GM21390 (cell line): ENCODE measurements around the gene FGF22.
"Not testable (repeated sequence)": the region's sequence is repeated elsewhere in the genome, so short reads cannot be mapped to it uniquely, and the experiment has no call there.

Source experiments
- ATAC-seq: cut with Tn5 transposase; IDR thresholded peaks from one replicate; pipeline ENCODE4 v1.9.1; 2021; ENCODE audit not compliant: unreplicated experiment

FGF22 gene

DNA sequence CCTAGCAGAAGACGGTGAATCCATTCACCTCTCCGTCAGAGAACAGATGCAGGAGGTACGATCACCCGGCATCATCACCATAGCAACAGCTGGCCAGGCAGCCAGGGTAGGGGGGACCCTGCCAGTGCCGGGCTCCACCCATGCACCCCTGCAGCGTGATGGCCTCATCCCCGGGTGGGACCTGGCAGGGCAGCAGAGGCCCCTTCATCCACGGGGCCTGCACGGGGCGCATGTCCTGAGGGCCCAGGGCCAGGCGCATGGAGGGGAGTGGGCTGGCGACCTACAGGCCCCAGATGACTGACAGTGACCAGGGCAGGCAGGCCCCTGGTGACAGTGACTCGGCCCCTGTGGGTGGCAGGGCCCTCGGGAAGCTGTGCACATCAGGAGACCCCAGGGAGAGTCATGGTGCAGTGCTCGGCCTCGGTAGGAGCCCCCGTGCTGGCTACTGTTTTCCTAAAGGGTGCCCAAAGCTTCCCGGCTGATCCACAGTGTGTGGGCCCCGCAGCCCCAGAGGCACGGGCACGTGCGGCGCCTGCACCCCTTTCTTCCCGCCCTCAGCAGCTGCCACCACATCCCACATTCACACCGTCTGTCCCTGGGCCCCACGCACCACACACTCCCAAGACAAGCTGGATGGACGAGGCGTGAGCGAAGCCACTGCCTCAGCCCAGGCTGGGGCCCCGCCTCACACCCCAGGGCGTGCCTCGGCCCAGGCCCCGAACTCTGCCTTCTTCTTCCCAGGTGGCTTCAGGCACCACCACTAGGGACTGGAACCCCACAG lies 18.6 kb downstream of the FGF22 start:
- no peak for ATAC-seq

DNA sequence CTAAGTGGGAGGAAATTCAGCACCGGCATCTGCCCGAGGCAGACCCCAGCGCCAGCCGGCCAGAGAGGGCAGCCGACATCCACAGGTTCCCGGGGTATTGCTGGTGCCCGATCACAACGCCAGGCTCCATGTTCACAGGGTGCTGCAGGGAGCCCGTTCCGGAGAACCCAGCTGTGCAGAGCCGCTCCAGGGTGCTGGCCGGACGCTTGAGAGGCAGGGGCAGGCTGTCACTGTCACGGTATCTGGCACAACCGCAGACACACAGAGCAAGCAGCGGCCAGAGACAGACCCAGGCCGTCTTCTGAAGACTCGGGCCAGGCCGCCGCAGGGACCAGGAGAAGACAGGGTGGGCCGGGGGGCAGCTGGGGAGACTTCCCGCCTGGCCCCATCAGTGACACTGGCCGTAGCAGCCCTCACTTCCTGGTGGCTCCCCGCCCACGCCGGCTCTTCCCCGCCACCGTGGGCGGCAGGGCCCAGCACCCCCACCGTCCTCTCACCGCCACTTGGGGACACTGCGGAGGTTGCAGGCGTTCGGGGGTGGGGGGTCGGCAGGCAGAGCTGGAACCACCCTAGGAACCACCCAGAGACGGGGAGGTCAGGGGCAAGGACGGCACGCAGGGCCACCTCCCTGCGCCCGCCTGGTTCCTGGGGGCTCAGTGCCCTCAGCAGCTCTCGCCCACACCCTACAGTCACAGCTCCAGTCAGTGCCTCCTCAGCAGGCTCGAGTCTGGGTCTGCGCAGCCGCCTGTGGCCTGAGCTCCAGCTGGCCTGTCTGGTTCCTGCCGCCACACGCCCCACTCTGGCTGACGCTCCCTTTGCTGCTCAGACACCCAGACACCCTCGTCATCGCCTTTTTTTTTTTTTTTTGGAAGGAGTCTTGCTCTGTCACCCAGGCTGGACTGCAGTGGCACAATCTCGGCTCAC lies 19.5 kb downstream of the FGF22 start:
- no peak for ATAC-seq

DNA sequence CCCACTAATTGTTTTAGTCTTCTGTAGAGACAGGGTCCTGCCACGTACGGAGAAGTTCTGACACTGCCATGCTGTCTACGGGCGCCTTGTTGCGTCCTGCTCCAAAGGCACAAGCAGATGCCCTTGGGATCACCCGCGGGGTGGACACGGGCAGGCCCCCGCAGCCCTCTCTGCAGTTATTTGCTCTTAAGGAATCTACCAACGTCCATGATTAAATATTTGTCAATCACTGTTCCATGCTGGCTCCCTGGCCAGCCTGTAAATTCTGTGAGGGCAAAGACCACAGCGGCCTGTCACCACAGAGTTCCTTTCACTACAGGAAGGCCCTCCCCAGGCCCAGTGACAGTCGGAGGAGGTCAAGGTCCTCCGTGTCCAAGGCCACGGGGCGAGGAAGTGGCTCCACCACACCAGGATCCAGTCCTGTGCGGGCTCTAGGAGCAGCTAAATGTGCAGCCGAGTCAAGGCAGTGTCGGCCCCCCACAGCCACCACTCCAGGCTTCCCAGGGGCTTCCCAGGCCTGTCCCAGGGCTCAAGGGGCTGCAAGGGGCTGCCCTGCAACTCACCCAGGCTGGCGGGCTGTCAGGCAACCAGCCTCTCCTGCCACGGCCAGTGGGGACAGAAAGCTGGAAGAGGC lies 21.2 kb downstream of the FGF22 start:
- no peak for ATAC-seq

DNA sequence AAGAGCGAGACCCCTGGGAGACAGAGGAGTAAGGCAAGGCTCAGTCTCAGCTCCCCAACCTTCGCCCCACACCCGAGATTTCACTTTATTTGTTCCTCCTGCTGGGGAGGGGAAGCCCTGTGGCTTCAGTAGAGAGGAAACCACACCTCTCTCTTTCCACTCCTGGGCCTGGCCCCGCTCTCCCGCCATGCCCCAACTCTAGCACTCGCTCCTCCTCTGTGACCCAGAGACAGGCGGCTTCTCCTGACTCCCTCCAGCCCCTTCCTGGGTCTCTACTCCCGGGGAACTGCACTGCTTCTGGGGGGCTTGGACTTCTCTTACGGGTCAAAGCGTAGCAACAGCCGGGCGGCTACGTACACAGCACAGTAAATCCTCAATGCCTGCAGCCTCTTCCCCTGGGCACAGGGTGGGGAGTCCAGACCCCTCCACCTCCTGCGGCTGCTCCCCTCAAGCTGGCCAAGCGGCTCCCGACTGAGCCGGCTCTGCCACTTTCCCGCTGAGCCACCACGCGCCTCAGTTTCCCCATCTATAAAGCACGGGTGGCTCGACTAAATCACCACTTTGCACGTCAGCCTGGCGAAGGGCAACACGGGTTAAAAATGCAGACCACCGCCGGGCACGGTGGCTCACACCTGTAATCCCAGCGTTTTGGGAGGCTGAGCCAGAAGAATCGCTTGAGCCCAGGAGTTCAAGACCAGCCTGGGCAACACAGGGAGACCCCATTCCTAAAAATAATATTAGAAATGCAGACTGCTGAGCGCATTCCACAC lies 21.9 kb downstream of the FGF22 start:
- no peak for ATAC-seq

DNA sequence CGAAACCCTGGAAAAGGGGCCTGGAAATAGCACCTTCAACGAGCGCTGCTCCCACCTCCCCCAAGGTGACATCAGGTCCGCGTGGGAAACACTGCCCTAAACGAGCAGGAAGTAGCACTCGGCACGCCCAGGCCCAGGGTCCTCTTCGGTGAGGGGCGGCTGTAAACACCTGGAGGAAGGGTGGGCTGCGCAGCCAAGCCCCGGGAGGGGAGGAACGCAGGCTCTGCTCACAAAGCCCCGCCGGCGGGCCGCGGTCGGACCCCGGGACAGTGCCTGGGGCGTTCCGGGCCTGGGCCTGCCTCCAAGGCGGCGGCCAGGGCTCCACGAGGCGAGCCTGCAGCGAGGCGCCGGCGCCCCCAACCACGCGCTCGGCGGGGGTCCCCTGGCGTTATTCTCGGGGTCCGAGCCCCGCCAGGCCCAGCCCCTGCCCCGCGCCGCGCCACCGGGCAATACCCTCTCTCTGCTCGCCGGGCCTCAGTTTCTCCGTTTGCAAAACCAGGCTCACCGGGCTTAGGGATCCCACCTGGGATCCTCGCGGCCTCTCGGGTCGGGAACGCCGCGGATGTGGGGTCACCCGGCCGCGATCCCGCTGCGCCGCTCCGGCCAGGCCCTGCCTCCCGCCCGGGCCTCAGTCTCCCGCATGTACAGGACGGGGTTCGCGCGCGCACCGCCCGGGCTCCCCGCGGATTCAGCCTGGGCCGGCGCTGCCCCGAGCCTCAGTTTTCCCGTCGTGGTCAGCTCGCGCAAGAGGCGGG lies 22.7 kb downstream of the FGF22 start:
- ATAC-seq: no peak

DNA sequence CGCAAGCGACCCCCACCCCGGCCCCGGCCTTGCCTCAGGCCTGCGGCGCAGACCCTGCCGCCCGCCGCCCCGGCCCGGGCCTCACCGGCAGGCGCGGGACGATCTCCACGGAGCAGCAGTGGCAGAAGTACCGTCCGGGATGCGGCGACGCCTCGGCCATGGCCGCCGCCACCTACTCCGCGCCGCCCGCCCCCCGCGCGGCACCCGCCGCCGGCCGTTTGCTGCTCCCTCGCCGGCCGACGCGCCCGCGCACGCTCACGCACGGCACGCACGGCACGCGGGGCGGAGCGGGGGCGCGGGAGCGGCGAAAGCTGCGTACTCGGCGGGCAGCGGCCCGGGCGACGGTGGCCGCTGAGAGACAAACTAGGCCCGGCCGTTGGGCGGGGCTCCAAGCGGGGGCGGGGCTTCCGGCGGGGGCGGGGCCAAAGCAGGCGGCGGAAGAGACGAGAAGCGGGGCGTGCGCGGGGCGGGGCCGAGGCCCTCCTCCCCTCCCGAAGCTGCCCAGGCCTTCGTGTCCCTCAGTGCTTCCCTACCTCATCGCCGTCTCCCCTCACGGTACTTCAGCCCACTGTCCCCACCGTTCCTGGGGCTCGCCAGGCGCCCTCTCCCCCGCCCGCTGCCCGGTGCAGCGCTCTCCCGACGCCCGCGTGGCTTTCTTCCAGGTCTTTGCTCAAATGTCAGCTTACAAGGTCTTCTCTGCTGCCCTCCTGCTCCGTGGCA lies 23.4 kb downstream of the FGF22 start, which contains the start of gene RNF126:
RNF126 (minus strand) TSS at position 253 of the 720 bp plus-strand sequence; CDS start at position 160, 93 bp downstream.
- peak; percentile 57 for ATAC-seq

DNA sequence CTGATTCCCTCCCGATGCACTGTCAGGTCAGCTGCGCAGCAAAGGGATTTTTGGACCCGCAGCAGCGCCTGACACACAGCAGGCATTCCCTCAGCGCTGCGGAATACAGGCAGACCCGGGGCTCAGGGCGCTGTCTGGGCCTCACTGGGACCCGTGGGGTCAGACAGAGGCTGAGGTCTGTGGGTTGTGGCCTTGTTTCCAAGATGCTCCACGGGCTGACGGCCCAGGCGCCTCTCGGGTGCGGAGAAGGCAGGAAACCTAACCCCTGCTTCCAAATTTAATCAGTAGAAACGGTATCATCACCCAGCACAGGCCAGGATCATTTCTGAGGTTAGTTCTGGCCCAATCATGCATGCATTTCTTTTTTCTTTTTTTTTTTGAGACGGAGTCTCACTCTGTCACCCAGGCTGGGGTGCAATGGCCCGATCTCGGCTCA lies 24.0 kb downstream of the FGF22 start:
- no peak for ATAC-seq

DNA sequence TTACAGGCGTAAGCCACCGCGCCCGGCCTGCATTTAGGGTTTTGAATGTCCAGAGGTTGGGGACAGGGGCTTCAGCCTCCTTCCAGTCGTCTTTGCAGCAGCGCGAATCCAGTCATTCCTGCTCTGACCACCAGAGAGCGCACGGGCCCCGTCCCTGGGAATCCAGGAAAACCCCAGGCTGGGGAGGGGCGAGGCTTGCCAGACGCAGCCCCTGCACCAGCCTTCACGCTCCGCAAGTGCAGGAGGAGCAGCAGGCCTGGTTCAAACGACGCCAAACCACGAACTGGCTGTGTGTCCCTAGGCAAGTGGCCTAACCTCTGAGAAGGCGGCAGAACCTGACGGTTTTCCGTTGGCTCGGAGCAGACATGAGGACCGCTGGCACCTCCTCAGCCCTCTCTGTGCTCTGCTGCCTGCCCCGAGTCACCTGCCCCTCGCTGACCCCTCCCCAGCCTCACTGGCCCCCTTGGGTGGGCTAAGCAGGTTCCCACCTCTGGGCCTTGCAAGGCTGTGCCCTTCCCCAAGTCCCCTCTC lies 25.3 kb downstream of the FGF22 start:
- no peak for ATAC-seq

DNA sequence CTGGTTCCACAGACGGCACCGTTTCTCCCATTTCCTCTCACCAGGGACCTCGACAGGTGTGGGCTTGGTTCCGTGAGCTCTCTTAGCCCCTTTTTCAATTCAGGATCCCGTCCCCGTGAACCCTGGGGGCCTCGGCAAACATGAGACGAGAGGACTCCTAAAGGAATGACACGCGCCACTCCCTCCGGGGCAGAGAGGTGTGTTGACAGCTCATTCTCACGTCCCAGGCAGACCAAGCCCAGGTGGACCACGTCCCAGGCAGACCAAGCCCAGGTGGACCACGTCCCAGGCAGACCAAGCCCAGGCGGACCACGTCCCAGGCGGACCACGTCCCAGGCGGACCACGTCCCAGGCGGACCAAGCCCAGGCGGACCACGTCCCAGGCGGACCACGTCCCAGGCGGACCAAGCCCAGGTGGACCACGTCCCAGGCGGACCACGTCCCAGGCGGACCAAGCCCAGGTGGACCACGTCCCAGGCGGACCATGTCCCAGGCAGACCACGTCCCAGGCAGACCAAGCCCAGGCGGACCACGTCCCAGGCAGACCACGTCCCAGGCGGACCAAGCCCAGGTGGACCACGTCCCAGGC lies 27.4 kb downstream of the FGF22 start:
- not testable (repeated sequence) for ATAC-seq

DNA sequence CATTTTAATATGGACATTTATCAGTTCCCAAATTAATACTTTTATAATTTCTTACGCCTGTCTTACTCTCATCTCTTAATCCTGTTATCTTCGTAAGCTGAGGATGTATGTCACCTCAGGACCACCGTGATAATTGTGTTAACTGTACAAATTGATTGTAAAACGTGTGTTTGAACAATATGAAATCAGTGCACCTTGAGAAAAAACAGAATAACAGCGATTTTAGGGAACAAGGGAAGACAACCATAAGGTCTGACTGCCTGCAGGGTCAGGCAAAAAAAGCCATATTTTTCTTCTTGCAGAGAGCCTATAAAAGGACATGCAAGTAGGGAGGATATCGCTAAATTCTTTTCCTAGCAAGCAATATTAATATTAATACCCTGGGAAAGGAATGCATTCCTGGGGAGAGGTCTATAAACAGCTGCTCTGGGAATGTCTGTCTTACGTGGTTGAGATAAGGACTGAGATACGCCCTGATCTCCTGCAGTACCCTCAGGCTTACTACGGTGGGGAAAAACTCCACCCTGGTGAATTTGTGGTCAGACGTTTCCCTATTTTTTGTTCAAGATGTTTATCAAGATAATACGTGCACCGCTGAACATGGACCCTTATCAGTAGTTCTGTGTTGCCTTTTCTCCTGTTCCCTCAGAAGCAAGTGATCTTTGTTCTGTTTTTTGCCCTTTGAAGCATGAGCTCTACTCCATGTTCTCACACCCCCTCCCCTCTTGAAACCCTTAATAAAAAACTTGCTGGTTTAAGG lies 29.2 kb downstream of the FGF22 start:
- not testable (repeated sequence) for ATAC-seq

DNA sequence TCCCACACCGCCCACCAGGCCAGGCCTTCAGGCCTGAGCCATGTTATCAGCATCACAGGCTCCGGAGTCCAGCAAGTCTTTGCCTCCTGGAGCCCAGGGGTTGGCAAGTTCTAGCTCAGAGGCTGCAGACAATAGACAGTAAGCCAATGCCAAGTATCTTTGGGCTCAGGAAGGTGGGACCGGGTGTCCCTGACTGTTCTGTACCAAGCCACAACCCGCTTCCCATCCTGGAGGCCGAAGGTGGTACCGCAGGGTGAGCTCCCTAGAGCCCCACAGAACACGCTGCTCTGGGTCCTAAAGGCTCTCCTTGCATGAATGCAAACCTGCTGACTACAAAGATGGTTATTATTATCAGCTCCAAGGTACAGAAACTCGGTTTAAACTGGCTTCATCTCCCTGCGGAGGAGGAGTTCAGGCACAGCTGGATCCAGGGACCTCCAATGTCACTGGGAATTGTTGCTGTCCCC lies 31.0 kb downstream of the FGF22 start:
- no peak for ATAC-seq

DNA sequence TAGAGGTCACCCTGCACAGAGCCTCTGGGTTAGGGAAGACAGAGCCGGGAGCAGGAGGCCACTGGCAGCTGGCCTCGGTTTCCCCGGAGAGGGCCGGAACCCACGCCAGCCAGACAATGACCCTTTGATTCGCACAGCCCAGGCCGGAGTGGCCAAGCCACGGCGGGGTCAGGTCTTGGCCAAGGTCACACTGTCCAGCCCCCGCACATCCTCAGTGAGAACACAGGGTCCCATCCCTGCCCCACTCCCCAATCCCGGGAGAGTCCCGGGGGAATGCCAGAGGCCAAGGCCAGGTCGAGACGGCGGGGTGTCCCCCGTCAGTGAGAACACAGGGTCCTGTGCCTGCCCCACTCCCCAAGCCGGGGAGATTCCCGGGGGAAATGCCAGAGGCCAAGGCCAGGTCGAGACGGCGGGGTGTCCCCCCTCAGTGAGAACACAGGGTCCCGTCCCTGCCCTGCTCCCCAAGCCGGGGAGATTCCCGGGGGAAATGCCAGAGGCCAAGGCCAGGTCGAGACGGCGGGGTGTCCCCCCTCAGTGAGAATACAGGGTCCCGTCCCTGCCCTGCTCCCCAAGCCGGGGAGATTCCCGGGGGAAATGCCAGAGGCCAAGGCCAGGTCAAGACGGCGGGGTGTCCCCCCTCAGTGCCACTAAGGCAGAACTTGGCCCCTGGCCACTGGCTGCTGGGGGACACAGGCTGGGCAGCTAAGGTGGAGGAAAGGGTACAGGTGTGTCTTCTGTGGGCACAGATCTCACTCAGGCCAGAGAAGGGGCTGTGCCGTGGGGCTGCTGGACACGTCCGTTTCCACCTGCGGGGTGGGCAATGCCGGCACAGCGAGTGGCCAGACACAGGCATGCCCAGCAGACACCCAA lies 34.8 kb downstream of the FGF22 start:
- ATAC-seq: no peak

DNA sequence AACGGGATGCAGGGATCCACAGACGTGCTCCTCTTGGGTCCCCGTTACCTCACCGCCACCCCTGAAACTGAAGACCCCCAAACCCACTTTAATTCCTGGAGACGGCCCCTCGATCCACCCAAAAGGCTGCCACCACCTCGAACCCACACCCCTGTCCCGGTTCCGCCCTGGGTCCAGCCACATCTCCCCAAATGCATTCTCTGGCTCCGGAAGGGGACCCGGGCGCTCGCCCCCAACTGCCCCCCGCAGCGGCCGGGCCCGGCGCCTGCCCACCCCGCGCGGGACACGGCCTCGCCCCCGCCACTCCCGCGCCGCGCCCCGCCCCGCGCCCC lies 36.3 kb downstream of the FGF22 start:
- no peak for ATAC-seq

DNA sequence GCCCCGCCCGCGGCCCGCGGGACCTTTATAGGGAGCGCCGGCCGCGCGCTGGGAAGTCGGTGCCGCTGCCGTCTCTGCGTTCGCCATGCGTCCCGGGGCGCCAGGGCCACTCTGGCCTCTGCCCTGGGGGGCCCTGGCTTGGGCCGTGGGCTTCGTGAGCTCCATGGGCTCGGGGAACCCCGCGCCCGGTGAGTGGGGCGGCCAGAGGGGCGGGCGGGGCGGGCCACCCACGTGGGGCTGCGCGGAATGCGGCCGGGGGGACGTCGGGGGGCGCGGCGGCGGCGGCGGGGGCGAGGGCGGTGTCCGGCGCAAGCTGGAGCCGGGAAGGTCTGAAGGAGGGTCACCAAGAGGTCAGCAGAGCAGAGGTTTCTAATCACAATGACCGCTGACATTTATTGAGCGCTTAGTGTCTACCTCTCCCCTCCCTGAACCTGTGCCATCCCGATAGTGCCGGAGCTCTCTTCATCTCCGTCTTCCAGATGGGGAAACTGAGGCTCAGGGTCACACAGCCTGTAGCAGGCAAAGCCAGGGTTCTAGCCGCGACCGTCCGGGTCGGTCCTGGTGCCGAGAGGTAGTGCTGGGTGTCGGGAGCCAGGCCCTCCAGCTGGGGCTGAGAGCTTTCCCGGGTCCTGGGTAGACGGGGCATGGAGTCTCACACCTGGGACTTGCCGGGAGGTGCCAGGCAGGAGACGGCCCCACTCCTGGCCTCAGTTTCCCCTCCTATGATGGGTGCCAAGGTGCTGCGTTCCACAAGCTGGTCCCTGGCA lies 36.8 kb downstream of the FGF22 start, which contains the start of gene FSTL3:
FSTL3 (plus strand) TSS at position 54 of the 767 bp plus-strand sequence; CDS start at position 86, 32 bp downstream.
- no peak for ATAC-seq

DNA sequence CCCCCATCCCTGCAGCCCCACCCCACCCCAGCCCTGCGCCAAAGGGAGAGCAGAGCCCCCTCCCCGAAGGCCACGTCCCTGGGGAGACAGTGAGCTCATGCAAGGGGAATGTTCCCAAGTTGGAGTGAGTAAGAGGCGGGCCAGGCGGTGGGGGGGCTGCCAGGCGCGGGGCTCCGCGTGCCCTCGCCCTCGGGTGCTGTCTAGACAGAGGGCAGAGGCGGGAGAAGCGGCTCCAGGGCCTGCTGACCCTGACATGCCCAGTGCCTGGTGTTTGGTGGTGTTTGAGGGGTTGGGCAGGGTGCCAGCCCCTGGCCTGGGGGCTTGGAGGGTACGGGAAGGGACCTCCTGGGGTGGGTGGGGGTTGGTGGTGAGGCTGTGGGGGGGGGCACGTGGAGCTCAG lies 37.5 kb downstream of the FGF22 start:
- no peak for ATAC-seq
